Neural progenitor cell (in vitro differentiated cells): ENCODE data around the gene LRPAP1.

Source experiments
- EZH2phosphoT487 ChIP-seq: fragments of 200-600 bp; sonication (generic); IDR thresholded peaks from 2 replicates; pipeline ENCODE4 v1.6.1; 2017; ENCODE audit warnings: antibody characterized with exemption
- TF ChIP-seq, protein P1 (sequence below): fragments of 200-600 bp; sonication (generic); IDR thresholded peaks from 2 replicates; pipeline ENCODE4 v1.5.1; 2017; ENCODE audit warnings: antibody characterized with exemption, mild to moderate bottlenecking

DNA sequence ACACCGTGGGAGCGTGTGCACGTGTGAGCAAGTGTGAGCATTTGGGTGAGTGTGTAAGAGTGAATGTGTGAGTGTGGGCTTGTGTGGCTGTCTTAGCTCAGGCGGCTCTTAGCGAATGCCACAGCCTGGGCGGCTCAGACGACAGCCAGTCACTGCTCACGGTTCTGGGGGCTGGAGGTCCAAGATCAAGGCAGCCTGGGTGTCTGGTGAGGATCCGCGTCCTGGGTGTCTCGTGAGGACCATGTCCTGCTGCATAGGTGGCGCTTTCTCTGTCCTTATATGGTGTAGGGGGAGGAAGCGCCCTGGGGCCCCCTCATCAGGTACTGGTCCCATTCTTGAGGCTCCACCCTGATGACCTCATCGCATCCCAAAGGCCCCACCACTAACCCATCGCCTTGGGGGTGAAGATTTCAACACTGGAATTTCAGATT, 64.6 kb downstream of the LRPAP1 start:
- TF ChIP-seq, protein P1, sequence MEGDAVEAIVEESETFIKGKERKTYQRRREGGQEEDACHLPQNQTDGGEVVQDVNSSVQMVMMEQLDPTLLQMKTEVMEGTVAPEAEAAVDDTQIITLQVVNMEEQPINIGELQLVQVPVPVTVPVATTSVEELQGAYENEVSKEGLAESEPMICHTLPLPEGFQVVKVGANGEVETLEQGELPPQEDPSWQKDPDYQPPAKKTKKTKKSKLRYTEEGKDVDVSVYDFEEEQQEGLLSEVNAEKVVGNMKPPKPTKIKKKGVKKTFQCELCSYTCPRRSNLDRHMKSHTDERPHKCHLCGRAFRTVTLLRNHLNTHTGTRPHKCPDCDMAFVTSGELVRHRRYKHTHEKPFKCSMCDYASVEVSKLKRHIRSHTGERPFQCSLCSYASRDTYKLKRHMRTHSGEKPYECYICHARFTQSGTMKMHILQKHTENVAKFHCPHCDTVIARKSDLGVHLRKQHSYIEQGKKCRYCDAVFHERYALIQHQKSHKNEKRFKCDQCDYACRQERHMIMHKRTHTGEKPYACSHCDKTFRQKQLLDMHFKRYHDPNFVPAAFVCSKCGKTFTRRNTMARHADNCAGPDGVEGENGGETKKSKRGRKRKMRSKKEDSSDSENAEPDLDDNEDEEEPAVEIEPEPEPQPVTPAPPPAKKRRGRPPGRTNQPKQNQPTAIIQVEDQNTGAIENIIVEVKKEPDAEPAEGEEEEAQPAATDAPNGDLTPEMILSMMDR = no peak
- TF ChIP-seq EZH2phosphoT487 = no peak
